ENCODE data around the gene BICD1.

GRCh38 chr12:32069731-32070130 lies 36.9 kb upstream of the BICD1 start:
- TF ChIP-seq CTCF (IDR thresholded peaks at IDR 0.05) = no peak
- no peak for TF ChIP-seq ZFX (IDR thresholded peaks at IDR 0.05; ENCODE audit: borderline replicate concordance)

Measured in 22Rv1 (cell line).